ENCODE results near the gene UBE2I. TPM values are rescaled to one million over a fixed set of nuclear protein-coding genes. Genes with fewer than 3 reads are reported as not detected.

Gene UBE2I
- total and polyA plus RNA-seq, 4 donors: 19.4 to 23.9 (median 22.5) TPM

DNA sequence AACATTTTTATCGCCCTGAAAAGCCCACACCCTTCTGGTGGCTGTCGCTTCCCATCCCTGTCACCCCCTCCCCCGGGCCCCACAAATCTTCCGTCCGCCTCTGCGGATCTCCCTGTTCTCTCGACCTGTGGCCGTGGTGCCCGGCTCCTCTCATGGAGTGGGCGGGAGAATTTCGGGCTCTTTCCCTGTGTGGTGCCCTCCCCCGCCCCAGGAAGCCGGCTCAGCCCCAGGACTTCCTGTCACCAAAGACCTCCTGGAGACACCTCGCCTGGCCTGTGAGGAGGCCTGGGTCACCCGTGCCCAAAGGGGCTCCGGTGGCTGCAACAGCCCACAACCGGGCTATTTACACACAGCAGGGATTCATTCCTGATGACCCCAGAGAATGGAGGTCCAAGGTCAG is 26.1 kb upstream of the UBE2I start:
- H3K4me3 ChIP-seq (ENCODE audit: low read depth in 1 of 3, low read length in 3 of 3): no peak overlapping the region
- TF ChIP-seq, protein P1, sequence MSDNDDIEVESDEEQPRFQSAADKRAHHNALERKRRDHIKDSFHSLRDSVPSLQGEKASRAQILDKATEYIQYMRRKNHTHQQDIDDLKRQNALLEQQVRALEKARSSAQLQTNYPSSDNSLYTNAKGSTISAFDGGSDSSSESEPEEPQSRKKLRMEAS (IDR thresholded peaks at IDR 0.05): no peak
- no peak for TF ChIP-seq RXRA (IDR thresholded peaks at IDR 0.05)
- TF ChIP-seq, protein P2, sequence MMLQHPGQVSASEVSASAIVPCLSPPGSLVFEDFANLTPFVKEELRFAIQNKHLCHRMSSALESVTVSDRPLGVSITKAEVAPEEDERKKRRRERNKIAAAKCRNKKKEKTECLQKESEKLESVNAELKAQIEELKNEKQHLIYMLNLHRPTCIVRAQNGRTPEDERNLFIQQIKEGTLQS (IDR thresholded peaks at IDR 0.05): no peak
- no peak for TF ChIP-seq FOXA2 (IDR thresholded peaks at IDR 0.05)
- no peak overlapping the region for H3K9ac ChIP-seq (ENCODE audit: low read depth in 1 of 2, low read length in 2 of 2)
- WGBS: 63% methylated on average over 17 of the region's 17 CpGs
- no peaks in the 10 kb centered on the region for H3K9me3 ChIP-seq (ENCODE audit: control insufficient read depth in 4 of 4, low read length in 3 of 4)
- no peaks in the 10 kb centered on the region for H3K27me3 ChIP-seq (ENCODE audit: control insufficient read depth in 4 of 4, insufficient read depth in 4 of 4, low read length in 3 of 4)
- no peak for DNase-seq (ENCODE audit: low spot score)
- no peaks in the 10 kb centered on the region for H3K36me3 ChIP-seq (ENCODE audit: control insufficient read depth in 4 of 4, insufficient read depth in 3 of 4, low read depth in 1 of 4, low read length in 3 of 4)
- no peaks in the 10 kb centered on the region for H3K4me1 ChIP-seq (ENCODE audit: control insufficient read depth in 4 of 4, insufficient read depth in 4 of 4, low read length in 3 of 4)
- H3K27ac ChIP-seq (ENCODE audit: low read depth in 1 of 2, low read length in 2 of 2): no peak overlapping the region

DNA sequence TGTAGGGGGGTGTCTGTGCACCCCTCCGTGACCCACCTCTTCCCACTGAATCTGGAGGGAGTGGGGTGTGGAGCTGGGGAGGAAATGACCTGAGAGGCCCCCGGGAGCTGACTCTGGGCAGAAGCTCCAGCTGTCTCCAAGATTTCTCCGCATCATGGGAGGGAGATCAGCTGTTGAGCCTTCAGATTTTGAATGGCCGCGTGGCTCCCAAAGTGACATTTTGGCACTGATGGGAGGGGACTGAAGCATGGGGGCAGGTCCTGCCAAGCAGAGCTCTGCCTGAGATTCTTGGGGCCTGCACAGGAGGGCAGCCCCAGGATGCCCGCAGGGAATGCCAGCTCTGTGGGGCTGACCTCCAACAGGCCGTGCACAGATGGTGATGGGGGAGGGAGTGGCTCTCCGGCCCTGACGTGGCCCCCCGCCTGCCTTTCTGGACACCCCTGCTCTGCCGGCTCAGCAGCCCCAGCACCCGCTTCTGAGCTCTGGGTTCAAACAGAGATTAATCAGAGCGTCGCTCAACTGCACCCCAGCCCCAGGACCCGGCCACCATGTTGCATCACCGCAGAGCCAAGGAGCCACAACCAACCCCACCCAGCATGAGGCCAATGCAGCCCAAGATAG is 25.3 kb upstream of the UBE2I start:
- H3K9me3 ChIP-seq (ENCODE audit: control insufficient read depth in 4 of 4, low read length in 3 of 4): no peaks in the 10 kb centered on the region
- H3K27ac ChIP-seq (ENCODE audit: low read depth in 1 of 2, low read length in 2 of 2): no peak overlapping the region
- H3K36me3 ChIP-seq (ENCODE audit: control insufficient read depth in 4 of 4, insufficient read depth in 3 of 4, low read depth in 1 of 4, low read length in 3 of 4): no peaks in the 10 kb centered on the region
- no peaks in the 10 kb centered on the region for H3K27me3 ChIP-seq (ENCODE audit: control insufficient read depth in 4 of 4, insufficient read depth in 4 of 4, low read length in 3 of 4)
- 85% methylated on average over 16 of the region's 16 CpGs for WGBS
- H3K4me1 ChIP-seq (ENCODE audit: control insufficient read depth in 4 of 4, insufficient read depth in 4 of 4, low read length in 3 of 4): peaks cover 0 to 2% (median 0%) of the 10 kb centered on the region in 4 donors
- TF ChIP-seq FOXA2 (IDR thresholded peaks at IDR 0.05) (no peak), TAF1 (conservative IDR thresholded peaks at IDR 0.05) (no peak), HNF4G (IDR thresholded peaks at IDR 0.05) (no peak), RAD21 (IDR thresholded peaks at IDR 0.05) (no peak), YY1 (IDR thresholded peaks at IDR 0.05) (no peak), GABPA (IDR thresholded peaks at IDR 0.05 in 1 of 2, conservative IDR thresholded peaks at IDR 0.05 in 1 of 2) (no peak), JUND (IDR thresholded peaks at IDR 0.05) (no peak), NR2F2 (IDR thresholded peaks at IDR 0.05) (no peak), RXRA (IDR thresholded peaks at IDR 0.05) (no peak)
- TF ChIP-seq, protein P3, sequence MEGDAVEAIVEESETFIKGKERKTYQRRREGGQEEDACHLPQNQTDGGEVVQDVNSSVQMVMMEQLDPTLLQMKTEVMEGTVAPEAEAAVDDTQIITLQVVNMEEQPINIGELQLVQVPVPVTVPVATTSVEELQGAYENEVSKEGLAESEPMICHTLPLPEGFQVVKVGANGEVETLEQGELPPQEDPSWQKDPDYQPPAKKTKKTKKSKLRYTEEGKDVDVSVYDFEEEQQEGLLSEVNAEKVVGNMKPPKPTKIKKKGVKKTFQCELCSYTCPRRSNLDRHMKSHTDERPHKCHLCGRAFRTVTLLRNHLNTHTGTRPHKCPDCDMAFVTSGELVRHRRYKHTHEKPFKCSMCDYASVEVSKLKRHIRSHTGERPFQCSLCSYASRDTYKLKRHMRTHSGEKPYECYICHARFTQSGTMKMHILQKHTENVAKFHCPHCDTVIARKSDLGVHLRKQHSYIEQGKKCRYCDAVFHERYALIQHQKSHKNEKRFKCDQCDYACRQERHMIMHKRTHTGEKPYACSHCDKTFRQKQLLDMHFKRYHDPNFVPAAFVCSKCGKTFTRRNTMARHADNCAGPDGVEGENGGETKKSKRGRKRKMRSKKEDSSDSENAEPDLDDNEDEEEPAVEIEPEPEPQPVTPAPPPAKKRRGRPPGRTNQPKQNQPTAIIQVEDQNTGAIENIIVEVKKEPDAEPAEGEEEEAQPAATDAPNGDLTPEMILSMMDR (IDR thresholded peaks at IDR 0.05; ENCODE audit: low read depth, low read length, missing input control): no peak
- TF ChIP-seq, protein P4, sequence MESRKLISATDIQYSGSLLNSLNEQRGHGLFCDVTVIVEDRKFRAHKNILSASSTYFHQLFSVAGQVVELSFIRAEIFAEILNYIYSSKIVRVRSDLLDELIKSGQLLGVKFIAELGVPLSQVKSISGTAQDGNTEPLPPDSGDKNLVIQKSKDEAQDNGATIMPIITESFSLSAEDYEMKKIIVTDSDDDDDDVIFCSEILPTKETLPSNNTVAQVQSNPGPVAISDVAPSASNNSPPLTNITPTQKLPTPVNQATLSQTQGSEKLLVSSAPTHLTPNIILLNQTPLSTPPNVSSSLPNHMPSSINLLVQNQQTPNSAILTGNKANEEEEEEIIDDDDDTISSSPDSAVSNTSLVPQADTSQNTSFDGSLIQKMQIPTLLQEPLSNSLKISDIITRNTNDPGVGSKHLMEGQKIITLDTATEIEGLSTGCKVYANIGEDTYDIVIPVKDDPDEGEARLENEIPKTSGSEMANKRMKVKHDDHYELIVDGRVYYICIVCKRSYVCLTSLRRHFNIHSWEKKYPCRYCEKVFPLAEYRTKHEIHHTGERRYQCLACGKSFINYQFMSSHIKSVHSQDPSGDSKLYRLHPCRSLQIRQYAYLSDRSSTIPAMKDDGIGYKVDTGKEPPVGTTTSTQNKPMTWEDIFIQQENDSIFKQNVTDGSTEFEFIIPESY (IDR thresholded peaks at IDR 0.05): no peak
- TF ChIP-seq, protein P5, sequence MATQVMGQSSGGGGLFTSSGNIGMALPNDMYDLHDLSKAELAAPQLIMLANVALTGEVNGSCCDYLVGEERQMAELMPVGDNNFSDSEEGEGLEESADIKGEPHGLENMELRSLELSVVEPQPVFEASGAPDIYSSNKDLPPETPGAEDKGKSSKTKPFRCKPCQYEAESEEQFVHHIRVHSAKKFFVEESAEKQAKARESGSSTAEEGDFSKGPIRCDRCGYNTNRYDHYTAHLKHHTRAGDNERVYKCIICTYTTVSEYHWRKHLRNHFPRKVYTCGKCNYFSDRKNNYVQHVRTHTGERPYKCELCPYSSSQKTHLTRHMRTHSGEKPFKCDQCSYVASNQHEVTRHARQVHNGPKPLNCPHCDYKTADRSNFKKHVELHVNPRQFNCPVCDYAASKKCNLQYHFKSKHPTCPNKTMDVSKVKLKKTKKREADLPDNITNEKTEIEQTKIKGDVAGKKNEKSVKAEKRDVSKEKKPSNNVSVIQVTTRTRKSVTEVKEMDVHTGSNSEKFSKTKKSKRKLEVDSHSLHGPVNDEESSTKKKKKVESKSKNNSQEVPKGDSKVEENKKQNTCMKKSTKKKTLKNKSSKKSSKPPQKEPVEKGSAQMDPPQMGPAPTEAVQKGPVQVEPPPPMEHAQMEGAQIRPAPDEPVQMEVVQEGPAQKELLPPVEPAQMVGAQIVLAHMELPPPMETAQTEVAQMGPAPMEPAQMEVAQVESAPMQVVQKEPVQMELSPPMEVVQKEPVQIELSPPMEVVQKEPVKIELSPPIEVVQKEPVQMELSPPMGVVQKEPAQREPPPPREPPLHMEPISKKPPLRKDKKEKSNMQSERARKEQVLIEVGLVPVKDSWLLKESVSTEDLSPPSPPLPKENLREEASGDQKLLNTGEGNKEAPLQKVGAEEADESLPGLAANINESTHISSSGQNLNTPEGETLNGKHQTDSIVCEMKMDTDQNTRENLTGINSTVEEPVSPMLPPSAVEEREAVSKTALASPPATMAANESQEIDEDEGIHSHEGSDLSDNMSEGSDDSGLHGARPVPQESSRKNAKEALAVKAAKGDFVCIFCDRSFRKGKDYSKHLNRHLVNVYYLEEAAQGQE (IDR thresholded peaks at IDR 0.05): no peak
- TF ChIP-seq, protein P1 (IDR thresholded peaks at IDR 0.05): no peak
- no peak overlapping the region for H3K4me3 ChIP-seq (ENCODE audit: low read depth in 1 of 3, low read length in 3 of 3)
- no peak for DNase-seq (ENCODE audit: low spot score)
- H3K9ac ChIP-seq (ENCODE audit: low read depth in 1 of 2, low read length in 2 of 2): no peak overlapping the region
